Heart left ventricle (tissue), 16 donors: ENCODE results near the gene CSRP1. TPM values are rescaled to one million over a fixed set of nuclear protein-coding genes. Genes with fewer than 3 reads are reported as not detected.

ENCODE experiments used
- ATAC-seq, 4 donors: fragments of 200-7000 bp; cut with Tn5 transposase; one replicate each; pipeline ENCODE4 v1.9.1; 2020 to 2022; ENCODE audit warnings: moderate library complexity in 4 of 4, mild to moderate bottlenecking in 3 of 4, moderate number of reproducible peaks in 1 of 4
- DNase-seq, 5 donors: peaks; one replicate each; pipeline ENCODE4 v3.0.0-alpha.2; 2020
- H3K27ac ChIP-seq, 12 donors: fragments of 200-600 bp; sonication (generic) in 4 of 12; one replicate each; pipeline versions ENCODE4 v1.5.0 to v1.8.0; 2016 to 2022; ENCODE audit warnings: mild to moderate bottlenecking in 2 of 12
- H3K27me3 ChIP-seq, 9 donors: fragments of 200-600 bp; sonication (generic) in 2 of 9; one replicate each; pipeline versions ENCODE4 v1.5.1 to v1.8.0; 2016 to 2022; ENCODE audit warnings: mild to moderate bottlenecking in 3 of 9
- H3K36me3 ChIP-seq, 9 donors: fragments of 200-600 bp; sonication (generic) in 2 of 9; one replicate each; pipeline versions ENCODE4 v1.5.0 to v1.8.0; 2018 to 2022; ENCODE audit warnings: mild to moderate bottlenecking in 2 of 9
- H3K4me1 ChIP-seq, 12 donors: fragments of 200-600 bp; sonication (generic) in 4 of 12; one replicate each; pipeline versions ENCODE4 v1.5.0 to v1.8.0; 2016 to 2022; ENCODE audit warnings: mild to moderate bottlenecking in 3 of 12
- H3K4me3 ChIP-seq, 12 donors: fragments of 200-600 bp; sonication (generic) in 4 of 12; one replicate each; pipeline versions ENCODE4 v1.5.0 to v1.8.0; 2017 to 2022; ENCODE audit warnings: mild to moderate bottlenecking in 9 of 12, moderate library complexity in 4 of 12
- H3K9me3 ChIP-seq, 12 donors: fragments of 200-600 bp; sonication (generic) in 4 of 12; one replicate each; pipeline versions ENCODE4 v1.5.0 to v1.8.0; 2016 to 2022; ENCODE audit warnings: mild to moderate bottlenecking in 1 of 12
- POLR2A ChIP-seq, 2 donors: fragments of 450-650 bp; IDR thresholded peaks; one replicate each; pipeline ENCODE4 v1.6.1; 2017; ENCODE audit warnings: antibody characterized with exemption in 2 of 2, mild to moderate bottlenecking in 2 of 2, moderate library complexity in 2 of 2
- WGBS, 4 donors: extraction: QIAGEN DNeasy Blood & Tissue Kit in 2 of 4; methylation state at CpG; one replicate each; pipeline versions ENCODE4 v1.1.5 to v1.1.7; 2013 to 2018; 5-methylcytosine and 5-hydroxymethylcytosine counted together
- intact Hi-C, 10 donors: fragments of 100-400 bp; cut with DNase I; formaldehyde crosslinking; loops; one replicate each; pipeline versions ENCODE4 v1.11.1 to v1.14.2; 2022
- polyA plus RNA-seq, 2 donors: library from polyadenylated mRNA; stranded (reverse); fragments of 200-250 nt; gene quantifications; one replicate each; pipeline ENCODE4 v1.2.3, GENCODE V29; 2013
- total RNA-seq, 9 donors: library from RNA; depleted of rRNA in 2 of 9; stranded (reverse); fragments of >200 nt in 2 of 9; fragmentation: NEBNext Ultra II Directional in 3 of 9; extraction: Animal tissue kit (Norgen Biotek cat#: 25700) in 3 of 9; gene quantifications; one replicate each; pipeline versions ENCODE4 v1.1.0 to v1.2.4, GENCODE V29; 2016 to 2023
- TF ChIP-seq, protein P1 (sequence below), 12 donors: fragments of 200-600 bp; sonication (generic) in 4 of 12; IDR thresholded peaks; one replicate each; pipeline versions ENCODE4 v1.5.0 to v1.8.0; 2018 to 2022; ENCODE audit warnings: antibody characterized with exemption in 12 of 12, mild to moderate bottlenecking in 5 of 12
- donor health status: ischemic (EF 13 %, LVEDD 7.1; RV severe dilation, severe dysfunction).
- donor health status: healthy with polysubstance abuse.
- donor health status: DM: no; HTN: yes; CAD: no.
- donor health status: DM: no; HTN: no; CAD: no.
- donor health status: ischemic (EF 25% LVEDD 6.9; RV normal size, moderate dysfunction).
- donor health status: ischemic (EF 25% LVEDD 5.7; RV mildly dilated, moderate dysfunction).
- donor health status: healthy.
- donor health status: DM: yes; HTN: yes; CAD: no.
- donor health status: ischemic (EF 35%, LVEDD 5.7; RV mildly dilated, moderate dysfunction).
- donor health status: nonischemic (EF 11% LVEDD 7.7; RV severe dilation, severe dysfunction).
- donor health status: DM: yes; HTN: yes; CAD: no.
- donor health status: PGD.
- donor health status: ischemic (EF 29% LVEDD 5.4; RV normal size, mild dysfunction).
- donor health status: nonischemic (EF 23%, LVEDD 6.1; RV moderate dilation, normal function).

The CSRP1 gene
- total and polyA plus RNA-seq, 11 donors = 35.8 to 325 (median 78.6) TPM

DNA sequence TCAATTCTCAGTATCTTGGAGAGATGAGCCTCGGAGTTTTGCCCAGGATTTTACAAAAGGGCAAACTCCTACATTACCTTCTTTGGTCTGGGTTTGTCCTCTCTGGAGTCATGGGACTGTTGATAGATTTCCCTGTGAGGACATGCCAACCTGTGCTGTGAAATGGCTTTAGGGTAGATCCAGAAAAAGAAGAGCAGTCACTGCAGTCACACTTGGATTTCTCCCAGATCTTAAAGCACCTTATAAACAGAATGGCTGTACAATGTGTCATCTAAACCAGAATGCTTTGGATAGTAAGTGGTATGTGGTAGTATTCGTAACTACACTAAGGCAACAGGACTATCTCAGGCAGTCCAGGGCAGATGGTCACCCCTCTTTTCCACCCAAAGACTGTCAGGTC, 1.9 kb upstream of the CSRP1 start:
- ATAC-seq (no peak), DNase-seq (no peak)
- Histone ChIP-seq H3K27ac (peak overlapping the region in 1 of 12 donors; percentile 98), H3K27me3 (no peaks in the 10 kb centered on the region), H3K4me1 (peaks cover 7 to 75% (median 55%) of the 10 kb centered on the region in 12 donors), H3K4me3 (no peak overlapping the region), H3K9me3 (no peaks in the 10 kb centered on the region), H3K36me3 (no peaks in the 10 kb centered on the region)
- WGBS, 4 donors = 88 to 92% (median 90%) methylated on average over 2 of the region's 2 CpGs
- intact Hi-C loops = no loop called here
- TF ChIP-seq, protein P1, sequence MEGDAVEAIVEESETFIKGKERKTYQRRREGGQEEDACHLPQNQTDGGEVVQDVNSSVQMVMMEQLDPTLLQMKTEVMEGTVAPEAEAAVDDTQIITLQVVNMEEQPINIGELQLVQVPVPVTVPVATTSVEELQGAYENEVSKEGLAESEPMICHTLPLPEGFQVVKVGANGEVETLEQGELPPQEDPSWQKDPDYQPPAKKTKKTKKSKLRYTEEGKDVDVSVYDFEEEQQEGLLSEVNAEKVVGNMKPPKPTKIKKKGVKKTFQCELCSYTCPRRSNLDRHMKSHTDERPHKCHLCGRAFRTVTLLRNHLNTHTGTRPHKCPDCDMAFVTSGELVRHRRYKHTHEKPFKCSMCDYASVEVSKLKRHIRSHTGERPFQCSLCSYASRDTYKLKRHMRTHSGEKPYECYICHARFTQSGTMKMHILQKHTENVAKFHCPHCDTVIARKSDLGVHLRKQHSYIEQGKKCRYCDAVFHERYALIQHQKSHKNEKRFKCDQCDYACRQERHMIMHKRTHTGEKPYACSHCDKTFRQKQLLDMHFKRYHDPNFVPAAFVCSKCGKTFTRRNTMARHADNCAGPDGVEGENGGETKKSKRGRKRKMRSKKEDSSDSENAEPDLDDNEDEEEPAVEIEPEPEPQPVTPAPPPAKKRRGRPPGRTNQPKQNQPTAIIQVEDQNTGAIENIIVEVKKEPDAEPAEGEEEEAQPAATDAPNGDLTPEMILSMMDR (IDR thresholded peaks at IDR 0.05) = no peak
- no peak for TF ChIP-seq POLR2A (IDR thresholded peaks at IDR 0.05)

DNA sequence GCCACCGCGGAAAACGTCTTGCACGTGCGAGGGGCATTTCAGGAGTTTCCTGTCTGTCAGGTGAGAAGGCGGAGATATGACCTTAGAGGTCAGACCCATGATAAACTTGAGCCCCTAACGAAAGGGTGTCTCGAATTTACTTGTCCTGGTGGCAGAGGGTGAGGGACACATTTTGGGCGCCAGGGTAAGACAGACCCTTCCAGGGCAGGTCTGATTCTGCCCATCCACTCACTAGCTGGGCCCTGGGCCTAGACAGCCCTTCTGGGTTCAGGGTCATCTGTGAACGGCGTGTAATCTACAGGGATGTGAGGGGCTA, 395 bp upstream of the CSRP1 start:
- intact Hi-C loops = no loop called here
- Histone ChIP-seq H3K4me1 (peaks cover 5 to 75% (median 60%) of the 10 kb centered on the region in 12 donors), H3K4me3 (peak overlapping the region; percentile 56 to 97 (median 79)), H3K27me3 (no peaks in the 10 kb centered on the region), H3K27ac (peak overlapping the region; percentile 84 to 98 (median 92)), H3K36me3 (no peaks in the 10 kb centered on the region), H3K9me3 (no peaks in the 10 kb centered on the region)
- TF ChIP-seq POLR2A (IDR thresholded peaks at IDR 0.05) = no peak
- TF ChIP-seq, protein P1 (IDR thresholded peaks at IDR 0.05) = no peak
- peak in 2 of 4 donors; percentile 1 to 2 for ATAC-seq
- WGBS, 4 donors = 39 to 72% (median 42%) methylated on average over 5 to 11 of the region's 11 CpGs
- DNase-seq = no peak

DNA sequence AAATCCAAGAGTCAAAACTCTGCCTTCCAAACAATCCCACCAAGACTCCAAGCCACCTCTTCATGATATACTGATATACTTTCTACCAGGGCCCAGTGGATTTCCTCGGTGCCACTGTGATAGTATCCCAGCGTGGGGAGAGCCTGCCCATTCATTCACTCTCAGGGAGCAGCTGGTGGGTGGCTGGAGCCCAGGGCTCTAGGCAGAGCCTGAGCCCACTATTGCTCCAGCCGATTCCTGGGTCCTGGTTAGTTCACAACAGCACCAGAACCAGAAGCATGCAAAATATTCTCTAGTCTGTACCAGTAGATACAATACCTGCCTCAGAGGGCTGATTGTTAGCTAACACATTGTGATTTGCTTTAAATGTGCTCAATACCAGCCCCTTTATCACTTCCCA, 831 bp downstream of the CSRP1 start:
- Histone ChIP-seq H3K27me3 (no peaks in the 10 kb centered on the region), H3K36me3 (no peaks in the 10 kb centered on the region), H3K9me3 (no peaks in the 10 kb centered on the region), H3K27ac (peak overlapping the region; percentile 84 to 98 (median 92)), H3K4me3 (peak overlapping the region; percentile 56 to 97 (median 79)), H3K4me1 (peaks cover 0 to 71% (median 56%) of the 10 kb centered on the region in 12 donors)
- intact Hi-C loops = no loop called here
- TF ChIP-seq, protein P1 (IDR thresholded peaks at IDR 0.05) = no peak
- TF ChIP-seq POLR2A (IDR thresholded peaks at IDR 0.05) = no peak
- DNase-seq (no peak), ATAC-seq (no peak)
- WGBS, 4 donors = 44 to 70% (median 55%) methylated on average over 3 of the region's 3 CpGs

DNA sequence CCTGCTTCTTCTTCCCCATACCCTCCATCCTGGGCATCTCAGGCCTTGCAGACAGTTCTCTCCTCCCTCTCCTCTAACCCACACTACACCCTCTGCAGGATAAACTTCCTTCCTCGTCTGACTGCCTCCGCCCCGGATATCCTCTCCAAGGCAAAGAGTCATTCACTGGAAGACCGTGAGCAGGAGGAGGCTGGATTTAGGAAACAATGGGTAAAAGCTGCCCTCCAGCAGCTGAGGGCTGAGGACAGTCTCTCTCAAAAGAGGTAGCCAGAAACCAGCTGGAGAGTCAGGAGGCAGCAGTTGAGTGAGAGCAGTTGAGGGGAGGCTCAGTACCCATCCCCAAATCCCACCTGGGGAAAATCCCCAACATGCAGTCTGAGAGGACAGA, 1.4 kb downstream of the CSRP1 start:
- Histone ChIP-seq H3K9me3 (no peaks in the 10 kb centered on the region), H3K4me3 (peak overlapping the region in 11 of 12 donors; percentile 9 to 97 (median 80)), H3K4me1 (peaks cover 0 to 74% (median 62%) of the 10 kb centered on the region in 12 donors), H3K36me3 (peaks cover 0 to 3% (median 0%) of the 10 kb centered on the region in 9 donors), H3K27me3 (no peaks in the 10 kb centered on the region), H3K27ac (peak overlapping the region; percentile 84 to 98 (median 92))
- intact Hi-C loops = no loop called here
- WGBS, 4 donors = 30 to 46% (median 40%) methylated on average over 4 of the region's 4 CpGs
- TF ChIP-seq, protein P1 (IDR thresholded peaks at IDR 0.05) = no peak
- TF ChIP-seq POLR2A (IDR thresholded peaks at IDR 0.05) = peak in 1 of 2 donors; percentile 20
- DNase-seq = peak in 3 of 5 donors; percentile 54 to 62 (median 54)
- peak in 3 of 4 donors; percentile 22 to 56 (median 27) for ATAC-seq
